GM18499 (cell line): ENCODE results near the gene ATF6B.
"Not testable (repeated sequence)": the region's sequence is repeated elsewhere in the genome, so short reads cannot be mapped to it uniquely, and the experiment has no call there.

Experiments
- ATAC-seq: cut with Tn5 transposase; IDR thresholded peaks from one replicate; pipeline ENCODE4 v1.9.1; 2021; ENCODE audit warnings: moderate number of reproducible peaks; ENCODE audit not compliant: insufficient read depth, unreplicated experiment

Gene ATF6B

GRCh38 chr6:32156891-32157290 lies 28.8 kb upstream of the ATF6B start:
- no peak for ATAC-seq

- ATAC-seq: no peak
Observed at GRCh38 chr6:32154514-32155161, 26.6 kb upstream of the ATF6B start.

DNA sequence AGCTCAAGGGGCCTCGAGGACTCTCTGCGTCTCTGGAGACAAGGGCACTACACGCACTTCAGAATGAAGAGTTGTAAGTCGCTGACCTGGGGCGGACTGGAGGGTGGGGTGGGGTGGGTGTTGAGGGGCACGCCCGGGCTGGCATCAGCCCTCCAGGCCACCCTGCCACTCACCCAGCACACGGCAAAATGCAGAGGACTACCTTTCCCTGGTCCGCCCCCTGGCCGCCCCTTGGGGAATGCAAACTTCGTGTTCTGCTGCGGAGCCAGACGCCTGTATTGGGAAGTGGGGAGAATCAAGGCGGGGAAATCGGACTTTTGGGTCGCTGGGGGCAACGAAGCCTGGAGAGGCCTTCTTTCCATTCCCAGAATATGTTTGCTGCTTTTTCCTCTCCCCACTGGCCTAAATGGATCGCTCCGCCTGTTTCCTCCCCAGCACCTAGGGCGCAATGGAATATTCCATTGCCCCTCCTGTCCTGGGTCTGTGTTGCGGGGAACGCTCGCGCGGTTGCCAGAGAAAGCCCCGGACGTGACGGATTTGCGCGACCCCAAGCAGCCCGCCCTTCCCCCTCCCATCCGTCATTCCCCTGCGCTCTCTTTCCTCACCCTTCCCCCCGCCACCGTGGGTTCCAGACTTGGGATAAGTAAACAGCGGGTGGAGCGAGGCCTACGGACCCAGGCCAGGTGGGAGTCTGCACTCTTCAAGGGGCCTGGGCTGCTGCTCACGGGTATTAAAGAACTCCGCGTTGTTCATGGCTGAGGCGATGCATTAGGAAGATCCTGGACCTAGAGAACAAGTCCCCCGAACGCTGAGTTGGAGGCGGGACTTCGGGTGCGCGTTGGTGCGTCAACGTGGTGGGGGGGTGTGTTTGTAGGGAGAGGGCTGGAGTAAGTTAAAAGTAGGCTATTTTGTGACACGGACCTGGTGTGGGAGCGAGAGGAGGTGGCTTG lies 25.8 kb upstream of the ATF6B start, which contains the start of gene PPT2:
TSS of gene PPT2 (plus strand) at position 578 of the 950 bp plus-strand sequence. CDS start 454 bp downstream, outside the sequence.
- ATAC-seq: no peak

DNA sequence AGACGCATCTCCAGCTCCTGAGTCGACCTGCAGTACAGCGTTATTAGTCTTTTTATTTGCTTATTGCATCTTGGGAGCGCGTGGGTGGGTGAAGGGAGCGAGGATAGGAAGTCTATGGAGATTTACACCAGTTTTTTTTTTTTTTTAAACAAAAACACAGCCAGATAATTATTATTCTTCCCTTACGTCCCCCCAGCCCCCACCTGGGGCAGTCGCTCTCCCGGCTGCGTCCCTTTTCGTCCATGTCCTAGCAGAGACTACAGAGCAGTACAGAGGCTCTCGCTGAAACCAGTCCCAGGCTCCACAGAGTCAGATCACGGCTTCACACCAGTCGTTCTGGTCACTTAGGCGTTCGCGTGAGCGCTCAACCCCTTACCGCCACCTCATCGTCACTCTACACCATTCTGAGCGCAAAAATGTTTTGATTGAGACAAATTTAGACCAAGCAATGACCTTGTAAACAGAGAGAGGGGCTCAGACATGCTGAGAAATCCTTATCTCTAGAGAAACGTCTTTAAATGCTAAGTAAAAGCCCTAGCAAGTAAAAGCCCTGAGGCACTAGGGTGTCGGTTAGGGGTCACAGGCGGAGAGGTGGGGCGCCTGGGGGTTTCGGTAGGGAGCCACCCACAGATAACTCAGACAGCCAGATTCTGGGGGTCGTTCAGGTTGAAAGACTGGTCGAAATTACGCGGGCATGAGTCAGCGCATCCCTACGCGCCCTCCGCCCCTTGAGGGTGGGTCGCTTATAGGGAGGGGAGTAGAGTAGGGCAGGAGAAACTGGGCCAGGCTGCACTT lies 24.9 kb upstream of the ATF6B start:
- ATAC-seq: no peak

DNA sequence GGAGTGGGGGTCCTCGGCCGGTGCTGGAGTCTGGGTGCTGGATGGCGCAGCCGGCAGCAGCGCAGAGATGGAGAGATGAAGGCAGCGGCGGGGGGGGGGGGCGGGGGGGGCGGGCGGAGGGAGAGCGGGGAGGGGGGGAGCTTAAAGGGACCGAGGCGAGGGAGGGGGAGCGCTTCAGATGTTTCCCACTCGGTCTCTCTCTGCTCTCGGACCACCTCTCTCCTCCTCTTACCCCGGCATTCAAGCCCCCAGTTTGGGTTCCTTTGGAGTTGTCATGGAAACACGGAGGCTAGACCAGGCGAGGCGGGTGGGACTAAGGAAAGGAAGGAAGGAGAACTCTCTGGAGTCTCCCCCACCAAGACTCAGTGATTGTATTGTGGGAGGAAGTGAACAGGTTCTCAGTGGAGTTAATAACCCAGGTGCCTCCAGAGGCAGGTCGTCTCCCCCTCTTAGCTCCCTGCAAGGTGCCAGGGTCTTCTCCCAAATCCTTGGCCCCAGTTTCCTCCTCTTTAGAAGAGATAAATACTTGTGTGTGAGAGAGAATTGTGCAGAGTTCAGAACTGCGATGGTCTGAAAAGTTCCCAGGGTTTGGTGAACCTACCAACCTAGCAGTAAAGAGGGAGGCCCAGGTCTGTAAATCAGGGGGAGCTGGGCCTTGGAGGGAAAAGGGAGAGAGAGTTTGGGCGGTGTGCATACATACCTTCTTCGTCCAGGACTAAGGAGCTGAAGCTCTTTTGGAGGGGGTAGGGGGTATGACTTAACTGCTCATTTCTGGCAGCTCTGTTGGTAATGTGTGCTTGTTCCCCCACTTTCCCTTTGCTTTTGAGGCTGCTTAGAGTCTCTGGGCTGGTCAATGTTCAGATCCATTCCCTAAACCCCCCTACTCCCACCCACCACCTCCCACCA lies 24.1 kb upstream of the ATF6B start, which contains the start of gene PRRT1:
TSS of gene PRRT1 (minus strand) at position 77 of the 906 bp plus-strand sequence. CDS start 112 bp downstream, outside the sequence.
- no peak for ATAC-seq

DNA sequence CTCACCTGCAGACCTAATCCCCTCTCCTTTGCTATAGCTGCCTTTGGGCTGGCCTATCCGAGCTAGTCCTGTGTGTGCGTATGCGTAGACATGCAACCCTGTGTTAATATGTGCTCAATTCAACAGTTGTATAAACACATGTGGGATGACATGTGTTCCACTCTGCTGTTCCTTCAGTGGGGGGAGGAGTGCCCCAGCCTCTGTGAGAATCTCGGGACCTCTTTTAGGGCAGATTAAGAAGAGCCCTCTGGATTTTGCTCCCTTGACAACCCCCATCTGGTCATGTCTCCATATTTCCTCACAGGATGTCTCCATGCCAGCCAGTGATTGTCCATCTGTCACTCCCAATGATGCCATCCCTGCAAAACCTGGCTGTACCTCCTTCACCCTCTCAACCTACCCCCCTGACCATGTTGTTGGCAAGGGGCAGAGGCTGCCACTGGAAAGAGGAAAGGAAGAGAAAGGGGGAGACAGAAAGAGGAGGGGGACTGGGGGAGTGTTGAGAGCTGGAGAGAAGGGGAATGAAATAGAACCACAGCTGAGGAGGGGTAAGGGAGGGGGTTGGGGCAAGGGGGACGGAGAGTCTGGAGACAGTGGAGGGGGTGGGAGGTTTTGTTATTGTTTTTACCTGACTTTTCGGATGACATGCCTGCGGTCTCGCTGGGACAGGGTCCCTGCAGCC lies 23.3 kb upstream of the ATF6B start:
- no peak for ATAC-seq

DNA sequence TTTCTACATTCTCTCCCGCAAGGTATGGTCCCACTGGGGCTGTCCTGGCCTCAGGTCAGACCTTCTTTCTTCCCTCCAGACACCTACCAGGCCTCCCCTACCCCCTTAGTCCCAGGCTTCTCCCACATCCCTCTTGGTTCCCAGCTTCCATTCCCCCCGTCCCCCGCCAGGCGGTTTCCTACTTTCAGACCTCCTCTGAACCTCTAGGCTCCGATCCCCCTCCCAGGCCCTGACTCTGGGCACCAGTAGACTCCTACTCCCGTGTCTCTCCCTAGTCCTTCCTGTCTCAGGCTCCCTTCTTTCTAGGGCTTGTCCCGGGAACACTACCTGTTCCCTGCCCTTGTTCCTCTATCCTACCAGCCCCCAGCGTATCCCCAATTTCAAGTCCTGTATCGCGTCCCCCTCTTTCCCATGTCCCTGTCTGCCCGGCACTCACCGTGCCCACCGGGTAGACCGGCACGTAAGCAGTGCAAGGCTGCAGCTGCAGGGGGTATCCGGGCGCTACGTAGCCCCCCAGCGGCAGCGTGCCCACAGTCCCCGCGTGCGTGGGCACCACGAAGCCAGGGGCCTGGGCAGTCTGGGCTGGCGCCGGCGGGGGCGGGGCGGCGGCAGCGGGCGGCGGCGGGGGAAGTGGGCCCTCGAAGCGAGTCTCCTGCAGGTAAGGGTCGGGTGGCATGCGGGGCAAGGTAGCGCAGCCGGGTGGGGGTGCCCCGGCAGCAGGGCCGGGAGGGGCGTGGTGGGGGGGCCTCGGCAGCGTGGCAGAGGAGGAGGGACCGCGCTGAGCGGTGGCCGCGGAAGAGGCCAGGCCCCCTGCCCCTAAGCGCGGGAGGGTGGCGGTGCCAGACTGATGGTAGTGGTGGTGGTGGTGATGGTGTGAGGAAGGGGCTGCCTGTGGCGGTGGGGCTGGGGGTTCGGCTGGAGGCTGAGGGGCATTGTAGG lies 22.2 kb upstream of the ATF6B start:
- no peak for ATAC-seq

GRCh38 chr6:32149092-32149755 lies 21.2 kb upstream of the ATF6B start:
- no peak for ATAC-seq

DNA sequence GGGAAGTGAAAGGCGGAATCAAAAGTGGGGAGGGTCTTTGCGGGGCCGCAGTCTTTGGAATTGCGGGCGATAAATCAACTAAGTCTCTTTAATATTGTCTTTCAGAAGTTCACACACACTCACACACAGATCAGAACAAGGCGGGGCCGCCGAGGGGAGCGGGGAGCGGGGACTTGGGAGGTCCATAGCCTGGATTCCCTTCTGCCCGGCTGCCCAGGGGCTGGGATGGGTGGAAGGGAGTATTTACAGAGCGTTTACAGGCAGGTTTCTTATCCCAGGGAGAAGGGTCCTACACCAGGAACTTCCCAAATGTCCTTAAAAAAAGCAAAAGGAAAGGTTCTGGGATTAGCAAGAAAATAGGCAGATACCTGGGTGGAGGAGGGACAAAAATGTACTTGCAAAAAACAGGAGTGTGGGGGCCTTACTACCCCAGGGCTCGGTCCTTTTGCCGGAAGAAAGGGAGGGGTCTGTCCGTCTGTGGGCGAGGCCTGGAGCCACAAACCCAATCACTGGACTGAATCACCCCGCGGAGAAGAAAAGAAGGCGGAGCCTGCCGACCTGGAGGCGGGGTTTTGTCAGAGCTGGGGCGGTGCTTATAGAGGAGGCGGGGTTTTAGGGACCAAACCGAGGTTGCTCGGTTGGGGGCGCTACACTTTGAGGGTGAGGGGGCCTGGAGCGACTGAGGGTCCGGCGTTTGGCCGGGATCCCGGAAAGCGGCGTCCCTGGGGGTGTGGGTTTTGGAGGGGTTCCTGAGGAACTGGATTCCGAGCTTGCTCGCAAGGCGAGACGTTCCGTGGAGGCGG lies 20.4 kb upstream of the ATF6B start:
- no peak for ATAC-seq

- no peak for ATAC-seq
Observed at GRCh38 chr6:32147401-32148132, 19.5 kb upstream of the ATF6B start.

GRCh38 chr6:32146687-32147086 lies 18.6 kb upstream of the ATF6B start:
- no peak for ATAC-seq

GRCh38 chr6:32146287-32146686 lies 18.2 kb upstream of the ATF6B start:
- ATAC-seq: no peak

DNA sequence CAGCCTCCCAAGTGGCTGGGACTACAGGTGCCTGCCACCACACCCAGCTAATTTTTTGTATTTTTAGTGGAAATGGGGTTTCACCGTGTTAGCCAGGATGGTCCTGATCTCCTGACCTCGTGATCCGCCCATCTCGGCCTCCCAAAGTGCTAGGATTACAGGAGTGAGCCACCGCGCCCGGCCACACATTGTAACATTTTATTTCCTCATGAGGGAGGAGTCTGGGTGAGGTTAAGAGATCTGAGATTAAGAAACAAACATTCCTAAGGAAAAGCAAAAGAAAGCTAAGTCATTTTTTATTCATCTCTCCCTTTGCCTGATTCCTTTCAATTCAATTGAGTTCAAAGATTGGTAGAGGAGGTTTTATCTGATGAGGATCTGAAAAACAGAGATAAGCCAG lies 16.2 kb upstream of the ATF6B start:
- ATAC-seq: not testable (repeated sequence)

DNA sequence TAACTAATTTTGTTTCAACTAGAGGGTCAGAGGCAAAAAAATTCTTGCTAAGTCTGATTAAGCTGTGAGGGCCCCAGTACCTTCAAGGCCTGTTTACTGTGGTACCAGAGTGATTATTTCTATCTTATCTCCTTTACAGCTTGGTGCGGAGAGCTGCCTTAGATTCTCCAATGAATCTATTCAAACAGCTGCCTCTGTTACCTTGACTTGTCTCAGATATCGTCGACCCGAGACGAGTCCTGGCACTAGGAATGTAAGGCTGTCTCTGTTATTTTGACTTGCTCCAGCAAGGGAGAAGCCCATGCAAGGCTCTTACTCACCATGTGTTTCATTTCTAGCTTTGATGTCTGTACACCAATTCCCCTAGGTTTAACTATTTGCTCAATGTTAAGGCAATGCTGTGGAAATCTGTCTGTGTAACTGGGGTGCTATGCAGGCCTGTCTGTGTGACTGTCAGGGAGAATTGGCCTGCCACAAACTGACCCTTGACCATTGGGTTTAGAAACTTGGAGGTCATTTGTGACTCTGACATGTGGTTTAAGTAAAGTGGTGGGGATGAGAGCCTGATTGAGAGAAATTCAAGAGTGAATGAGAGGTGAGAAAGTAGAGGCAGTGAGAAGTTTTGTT lies 12.5 kb upstream of the ATF6B start:
- no peak for ATAC-seq

- no peak for ATAC-seq
Observed at GRCh38 chr6:32139590-32139989, 11.5 kb upstream of the ATF6B start.
